Gastrocnemius medialis (tissue), 4 donors: Measurements from ENCODE around the gene NR1H2.

Experiments
- POLR2A ChIP-seq, 2 donors: fragments of 450-650 bp; IDR thresholded peaks; one replicate each; pipeline ENCODE4 v1.6.1; 2017; ENCODE audit warnings: antibody characterized with exemption in 2 of 2, mild to moderate bottlenecking in 2 of 2, moderate library complexity in 2 of 2
- TF ChIP-seq, protein P1 (sequence below), 5 experiments: fragments of 450-650 bp in 3 of 5; fragments of 200-600 bp in 2 of 5; sonication (generic) in 2 of 5; IDR thresholded peaks in 4 of 5; conservative IDR thresholded peaks in 1 of 5; 1 replicate in 4 of 5; 2 replicates in 1 of 5; pipeline ENCODE4 v1.5.1; 2016 to 2019; ENCODE audit warnings: antibody characterized with exemption in 5 of 5, mild to moderate bottlenecking in 3 of 5, moderate library complexity in 3 of 5

DNA sequence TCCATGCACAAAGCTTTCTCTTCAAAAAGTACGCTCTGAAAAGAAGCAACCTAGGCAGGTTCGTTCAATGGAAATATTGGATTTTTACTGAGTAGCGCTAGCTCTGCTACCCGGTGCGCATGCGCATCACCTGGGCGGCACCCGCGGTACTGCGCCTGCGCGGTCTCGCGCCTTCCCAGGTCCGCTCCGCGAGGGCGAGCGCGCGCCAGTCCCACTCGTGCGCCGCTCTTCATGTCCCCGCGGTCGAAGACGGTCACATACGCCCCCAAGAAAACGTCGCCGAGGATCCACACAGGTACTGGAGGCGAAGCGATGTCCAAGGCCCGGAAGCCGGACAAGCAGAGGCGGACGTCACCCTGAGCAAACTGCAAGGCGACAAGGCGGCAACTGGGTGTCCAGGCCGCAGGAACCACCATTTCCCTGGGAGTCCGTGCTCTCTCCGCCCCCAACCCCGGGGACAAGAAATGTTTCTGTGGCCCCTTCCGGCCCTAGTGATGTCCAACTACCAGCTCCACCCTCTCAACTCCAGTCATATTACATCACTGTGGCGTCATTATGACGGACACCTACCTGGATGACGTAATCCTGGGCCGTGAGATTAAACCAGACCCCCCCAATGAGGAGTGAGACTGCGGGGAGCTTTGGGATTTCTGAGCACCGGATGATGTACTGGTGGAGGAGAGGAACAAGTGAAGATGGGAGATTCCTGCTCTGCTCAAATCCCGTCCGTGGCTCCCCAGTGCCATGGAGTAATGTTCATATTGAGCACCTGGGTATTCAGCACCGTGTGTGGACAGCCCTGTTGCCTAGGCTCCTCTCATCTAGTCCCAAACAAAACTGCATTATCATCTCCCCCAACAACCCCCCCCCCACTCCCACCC is 42.3 kb upstream of the NR1H2 start:
- TF ChIP-seq, protein P1, sequence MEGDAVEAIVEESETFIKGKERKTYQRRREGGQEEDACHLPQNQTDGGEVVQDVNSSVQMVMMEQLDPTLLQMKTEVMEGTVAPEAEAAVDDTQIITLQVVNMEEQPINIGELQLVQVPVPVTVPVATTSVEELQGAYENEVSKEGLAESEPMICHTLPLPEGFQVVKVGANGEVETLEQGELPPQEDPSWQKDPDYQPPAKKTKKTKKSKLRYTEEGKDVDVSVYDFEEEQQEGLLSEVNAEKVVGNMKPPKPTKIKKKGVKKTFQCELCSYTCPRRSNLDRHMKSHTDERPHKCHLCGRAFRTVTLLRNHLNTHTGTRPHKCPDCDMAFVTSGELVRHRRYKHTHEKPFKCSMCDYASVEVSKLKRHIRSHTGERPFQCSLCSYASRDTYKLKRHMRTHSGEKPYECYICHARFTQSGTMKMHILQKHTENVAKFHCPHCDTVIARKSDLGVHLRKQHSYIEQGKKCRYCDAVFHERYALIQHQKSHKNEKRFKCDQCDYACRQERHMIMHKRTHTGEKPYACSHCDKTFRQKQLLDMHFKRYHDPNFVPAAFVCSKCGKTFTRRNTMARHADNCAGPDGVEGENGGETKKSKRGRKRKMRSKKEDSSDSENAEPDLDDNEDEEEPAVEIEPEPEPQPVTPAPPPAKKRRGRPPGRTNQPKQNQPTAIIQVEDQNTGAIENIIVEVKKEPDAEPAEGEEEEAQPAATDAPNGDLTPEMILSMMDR (IDR thresholded peaks at IDR 0.05 in 4 of 5, conservative IDR thresholded peaks at IDR 0.05 in 1 of 5): no peak
- peak; percentile 60 to 69 for TF ChIP-seq POLR2A (IDR thresholded peaks at IDR 0.05)
